ENCODE measurements around the gene THAP8.

DNA sequence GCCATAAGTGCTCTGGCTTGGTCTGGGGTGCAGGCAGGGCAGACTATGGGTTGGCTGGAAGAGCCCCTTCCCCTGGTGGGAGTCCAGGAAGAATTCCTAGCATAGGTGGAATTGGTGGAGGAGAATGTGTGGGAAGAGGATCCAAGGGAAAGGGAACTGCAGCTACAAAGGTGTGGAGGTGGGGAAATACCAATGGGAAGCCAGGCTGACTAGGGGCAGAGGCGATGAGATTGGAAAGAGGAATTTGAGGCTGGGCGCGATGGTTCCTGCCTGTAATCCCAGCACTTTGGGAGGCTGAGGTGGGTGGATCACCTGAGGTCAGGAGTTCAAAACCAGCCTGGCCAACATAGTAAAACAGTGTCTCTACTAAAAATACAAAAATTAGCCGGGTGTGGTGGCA, 63.9 kb downstream of the THAP8 start:
- TF ChIP-seq, protein P1, sequence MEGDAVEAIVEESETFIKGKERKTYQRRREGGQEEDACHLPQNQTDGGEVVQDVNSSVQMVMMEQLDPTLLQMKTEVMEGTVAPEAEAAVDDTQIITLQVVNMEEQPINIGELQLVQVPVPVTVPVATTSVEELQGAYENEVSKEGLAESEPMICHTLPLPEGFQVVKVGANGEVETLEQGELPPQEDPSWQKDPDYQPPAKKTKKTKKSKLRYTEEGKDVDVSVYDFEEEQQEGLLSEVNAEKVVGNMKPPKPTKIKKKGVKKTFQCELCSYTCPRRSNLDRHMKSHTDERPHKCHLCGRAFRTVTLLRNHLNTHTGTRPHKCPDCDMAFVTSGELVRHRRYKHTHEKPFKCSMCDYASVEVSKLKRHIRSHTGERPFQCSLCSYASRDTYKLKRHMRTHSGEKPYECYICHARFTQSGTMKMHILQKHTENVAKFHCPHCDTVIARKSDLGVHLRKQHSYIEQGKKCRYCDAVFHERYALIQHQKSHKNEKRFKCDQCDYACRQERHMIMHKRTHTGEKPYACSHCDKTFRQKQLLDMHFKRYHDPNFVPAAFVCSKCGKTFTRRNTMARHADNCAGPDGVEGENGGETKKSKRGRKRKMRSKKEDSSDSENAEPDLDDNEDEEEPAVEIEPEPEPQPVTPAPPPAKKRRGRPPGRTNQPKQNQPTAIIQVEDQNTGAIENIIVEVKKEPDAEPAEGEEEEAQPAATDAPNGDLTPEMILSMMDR (IDR thresholded peaks at IDR 0.05): no peak
- TF ChIP-seq EZH2phosphoT487 (IDR thresholded peaks at IDR 0.05): no peak
- no peak for TF ChIP-seq EZH2 (IDR thresholded peaks at IDR 0.05)

Data from neural progenitor cell (in vitro differentiated cells).